ENCODE results near the gene CACNB1.

CACNB1 gene

DNA sequence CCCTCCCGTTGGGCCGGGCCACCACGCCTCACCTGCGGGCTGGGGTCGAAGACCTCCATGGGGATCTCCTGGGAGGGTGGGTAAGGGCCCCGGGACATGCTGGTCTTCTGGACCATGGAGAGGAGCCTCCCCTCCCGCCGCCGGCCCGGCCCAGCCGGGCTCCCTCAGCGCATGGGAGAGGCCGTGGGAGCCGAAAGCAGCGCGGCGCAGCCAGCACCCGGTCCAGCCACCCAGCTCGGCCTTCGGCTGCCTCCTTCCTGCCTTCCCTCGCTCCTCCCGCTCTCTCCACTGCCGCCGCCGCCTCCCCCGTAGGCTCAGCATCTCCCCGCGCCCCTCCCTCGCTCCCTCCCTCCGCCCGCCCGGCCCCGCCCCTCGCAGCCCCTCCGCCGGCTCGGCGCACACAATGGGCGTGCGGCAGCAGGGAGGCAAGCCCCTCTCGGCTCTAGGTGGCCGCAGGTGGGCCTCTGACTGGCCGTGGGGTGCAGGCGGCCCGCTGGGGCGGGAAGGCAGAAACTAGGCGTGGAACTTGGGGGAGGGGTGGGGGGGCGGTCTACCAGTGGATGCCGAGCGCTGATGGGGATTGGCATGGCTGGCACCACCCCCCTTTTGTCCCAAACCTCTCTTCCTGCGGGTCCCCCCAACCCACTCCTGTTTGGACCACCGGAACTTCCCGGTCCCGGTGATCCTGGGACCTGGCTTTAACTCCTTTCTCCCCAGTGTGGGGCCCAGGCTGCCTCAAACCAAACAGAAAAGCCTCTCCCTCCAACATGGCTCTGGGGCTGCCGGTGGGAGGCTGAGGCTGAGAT is at the start of gene CACNB1 (continued):
- TF ChIP-seq, protein P1, sequence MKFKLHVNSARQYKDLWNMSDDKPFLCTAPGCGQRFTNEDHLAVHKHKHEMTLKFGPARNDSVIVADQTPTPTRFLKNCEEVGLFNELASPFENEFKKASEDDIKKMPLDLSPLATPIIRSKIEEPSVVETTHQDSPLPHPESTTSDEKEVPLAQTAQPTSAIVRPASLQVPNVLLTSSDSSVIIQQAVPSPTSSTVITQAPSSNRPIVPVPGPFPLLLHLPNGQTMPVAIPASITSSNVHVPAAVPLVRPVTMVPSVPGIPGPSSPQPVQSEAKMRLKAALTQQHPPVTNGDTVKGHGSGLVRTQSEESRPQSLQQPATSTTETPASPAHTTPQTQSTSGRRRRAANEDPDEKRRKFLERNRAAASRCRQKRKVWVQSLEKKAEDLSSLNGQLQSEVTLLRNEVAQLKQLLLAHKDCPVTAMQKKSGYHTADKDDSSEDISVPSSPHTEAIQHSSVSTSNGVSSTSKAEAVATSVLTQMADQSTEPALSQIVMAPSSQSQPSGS (tag by site-specific recombination; IDR thresholded peaks at IDR 0.05; ENCODE audit: low read depth), result no peak
- no peak for TF ChIP-seq ZNF776 (tag by site-specific recombination; IDR thresholded peaks at IDR 0.05; ENCODE audit: borderline replicate concordance)
- TF ChIP-seq, protein P2, sequence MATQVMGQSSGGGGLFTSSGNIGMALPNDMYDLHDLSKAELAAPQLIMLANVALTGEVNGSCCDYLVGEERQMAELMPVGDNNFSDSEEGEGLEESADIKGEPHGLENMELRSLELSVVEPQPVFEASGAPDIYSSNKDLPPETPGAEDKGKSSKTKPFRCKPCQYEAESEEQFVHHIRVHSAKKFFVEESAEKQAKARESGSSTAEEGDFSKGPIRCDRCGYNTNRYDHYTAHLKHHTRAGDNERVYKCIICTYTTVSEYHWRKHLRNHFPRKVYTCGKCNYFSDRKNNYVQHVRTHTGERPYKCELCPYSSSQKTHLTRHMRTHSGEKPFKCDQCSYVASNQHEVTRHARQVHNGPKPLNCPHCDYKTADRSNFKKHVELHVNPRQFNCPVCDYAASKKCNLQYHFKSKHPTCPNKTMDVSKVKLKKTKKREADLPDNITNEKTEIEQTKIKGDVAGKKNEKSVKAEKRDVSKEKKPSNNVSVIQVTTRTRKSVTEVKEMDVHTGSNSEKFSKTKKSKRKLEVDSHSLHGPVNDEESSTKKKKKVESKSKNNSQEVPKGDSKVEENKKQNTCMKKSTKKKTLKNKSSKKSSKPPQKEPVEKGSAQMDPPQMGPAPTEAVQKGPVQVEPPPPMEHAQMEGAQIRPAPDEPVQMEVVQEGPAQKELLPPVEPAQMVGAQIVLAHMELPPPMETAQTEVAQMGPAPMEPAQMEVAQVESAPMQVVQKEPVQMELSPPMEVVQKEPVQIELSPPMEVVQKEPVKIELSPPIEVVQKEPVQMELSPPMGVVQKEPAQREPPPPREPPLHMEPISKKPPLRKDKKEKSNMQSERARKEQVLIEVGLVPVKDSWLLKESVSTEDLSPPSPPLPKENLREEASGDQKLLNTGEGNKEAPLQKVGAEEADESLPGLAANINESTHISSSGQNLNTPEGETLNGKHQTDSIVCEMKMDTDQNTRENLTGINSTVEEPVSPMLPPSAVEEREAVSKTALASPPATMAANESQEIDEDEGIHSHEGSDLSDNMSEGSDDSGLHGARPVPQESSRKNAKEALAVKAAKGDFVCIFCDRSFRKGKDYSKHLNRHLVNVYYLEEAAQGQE (tag by site-specific recombination; IDR thresholded peaks at IDR 0.05), result no peak
- no peak for TF ChIP-seq ZNF155 (tag by site-specific recombination; IDR thresholded peaks at IDR 0.05)
- no peak for TF ChIP-seq ZFP37 (tag by site-specific recombination; IDR thresholded peaks at IDR 0.05)
- 0 out of 2 replicates have a peak, but pooled peaks have one; percentile 37 for TF ChIP-seq YY2 (tag by site-specific recombination; IDR thresholded peaks at IDR 0.05)
- no peak for TF ChIP-seq ZNF157 (tag by site-specific recombination; IDR thresholded peaks at IDR 0.05)
- TF ChIP-seq ZNF76 (tag by site-specific recombination; IDR thresholded peaks at IDR 0.05; ENCODE audit: borderline replicate concordance, low read depth), result no peak
- TF ChIP-seq, protein P3, sequence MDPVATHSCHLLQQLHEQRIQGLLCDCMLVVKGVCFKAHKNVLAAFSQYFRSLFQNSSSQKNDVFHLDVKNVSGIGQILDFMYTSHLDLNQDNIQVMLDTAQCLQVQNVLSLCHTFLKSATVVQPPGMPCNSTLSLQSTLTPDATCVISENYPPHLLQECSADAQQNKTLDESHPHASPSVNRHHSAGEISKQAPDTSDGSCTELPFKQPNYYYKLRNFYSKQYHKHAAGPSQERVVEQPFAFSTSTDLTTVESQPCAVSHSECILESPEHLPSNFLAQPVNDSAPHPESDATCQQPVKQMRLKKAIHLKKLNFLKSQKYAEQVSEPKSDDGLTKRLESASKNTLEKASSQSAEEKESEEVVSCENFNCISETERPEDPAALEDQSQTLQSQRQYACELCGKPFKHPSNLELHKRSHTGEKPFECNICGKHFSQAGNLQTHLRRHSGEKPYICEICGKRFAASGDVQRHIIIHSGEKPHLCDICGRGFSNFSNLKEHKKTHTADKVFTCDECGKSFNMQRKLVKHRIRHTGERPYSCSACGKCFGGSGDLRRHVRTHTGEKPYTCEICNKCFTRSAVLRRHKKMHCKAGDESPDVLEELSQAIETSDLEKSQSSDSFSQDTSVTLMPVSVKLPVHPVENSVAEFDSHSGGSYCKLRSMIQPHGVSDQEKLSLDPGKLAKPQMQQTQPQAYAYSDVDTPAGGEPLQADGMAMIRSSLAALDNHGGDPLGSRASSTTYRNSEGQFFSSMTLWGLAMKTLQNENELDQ (tag by site-specific recombination; IDR thresholded peaks at IDR 0.05; ENCODE audit: low read depth), result no peak
- TF ChIP-seq EGR2 (tag by site-specific recombination; IDR thresholded peaks at IDR 0.05; ENCODE audit: low read depth), result peak; percentile 29; the same call in 1 of the 2 replicates
- TF ChIP-seq, protein P4, sequence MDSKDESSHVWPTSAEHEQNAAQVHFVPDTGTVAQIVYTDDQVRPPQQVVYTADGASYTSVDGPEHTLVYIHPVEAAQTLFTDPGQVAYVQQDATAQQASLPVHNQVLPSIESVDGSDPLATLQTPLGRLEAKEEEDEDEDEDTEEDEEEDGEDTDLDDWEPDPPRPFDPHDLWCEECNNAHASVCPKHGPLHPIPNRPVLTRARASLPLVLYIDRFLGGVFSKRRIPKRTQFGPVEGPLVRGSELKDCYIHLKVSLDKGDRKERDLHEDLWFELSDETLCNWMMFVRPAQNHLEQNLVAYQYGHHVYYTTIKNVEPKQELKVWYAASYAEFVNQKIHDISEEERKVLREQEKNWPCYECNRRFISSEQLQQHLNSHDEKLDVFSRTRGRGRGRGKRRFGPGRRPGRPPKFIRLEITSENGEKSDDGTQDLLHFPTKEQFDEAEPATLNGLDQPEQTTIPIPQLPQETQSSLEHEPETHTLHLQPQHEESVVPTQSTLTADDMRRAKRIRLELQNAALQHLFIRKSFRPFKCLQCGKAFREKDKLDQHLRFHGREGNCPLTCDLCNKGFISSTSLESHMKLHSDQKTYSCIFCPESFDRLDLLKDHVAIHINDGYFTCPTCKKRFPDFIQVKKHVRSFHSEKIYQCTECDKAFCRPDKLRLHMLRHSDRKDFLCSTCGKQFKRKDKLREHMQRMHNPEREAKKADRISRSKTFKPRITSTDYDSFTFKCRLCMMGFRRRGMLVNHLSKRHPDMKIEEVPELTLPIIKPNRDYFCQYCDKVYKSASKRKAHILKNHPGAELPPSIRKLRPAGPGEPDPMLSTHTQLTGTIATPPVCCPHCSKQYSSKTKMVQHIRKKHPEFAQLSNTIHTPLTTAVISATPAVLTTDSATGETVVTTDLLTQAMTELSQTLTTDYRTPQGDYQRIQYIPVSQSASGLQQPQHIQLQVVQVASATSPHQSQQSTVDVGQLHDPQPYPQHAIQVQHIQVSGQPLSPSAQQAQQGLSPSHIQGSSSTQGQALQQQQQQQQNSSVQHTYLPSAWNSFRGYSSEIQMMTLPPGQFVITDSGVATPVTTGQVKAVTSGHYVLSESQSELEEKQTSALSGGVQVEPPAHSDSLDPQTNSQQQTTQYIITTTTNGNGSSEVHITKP (tag by site-specific recombination; IDR thresholded peaks at IDR 0.05), result peak; percentile 55; the same call in 1 of the 2 replicates
- peak; percentile 41; the same call in 1 of the 2 replicates for TF ChIP-seq ZNF335 (tag by site-specific recombination; conservative IDR thresholded peaks at IDR 0.05)
- no peak for TF ChIP-seq ZNF777 (tag by site-specific recombination; IDR thresholded peaks at IDR 0.05; ENCODE audit: borderline replicate concordance)
- TF ChIP-seq, protein P5, sequence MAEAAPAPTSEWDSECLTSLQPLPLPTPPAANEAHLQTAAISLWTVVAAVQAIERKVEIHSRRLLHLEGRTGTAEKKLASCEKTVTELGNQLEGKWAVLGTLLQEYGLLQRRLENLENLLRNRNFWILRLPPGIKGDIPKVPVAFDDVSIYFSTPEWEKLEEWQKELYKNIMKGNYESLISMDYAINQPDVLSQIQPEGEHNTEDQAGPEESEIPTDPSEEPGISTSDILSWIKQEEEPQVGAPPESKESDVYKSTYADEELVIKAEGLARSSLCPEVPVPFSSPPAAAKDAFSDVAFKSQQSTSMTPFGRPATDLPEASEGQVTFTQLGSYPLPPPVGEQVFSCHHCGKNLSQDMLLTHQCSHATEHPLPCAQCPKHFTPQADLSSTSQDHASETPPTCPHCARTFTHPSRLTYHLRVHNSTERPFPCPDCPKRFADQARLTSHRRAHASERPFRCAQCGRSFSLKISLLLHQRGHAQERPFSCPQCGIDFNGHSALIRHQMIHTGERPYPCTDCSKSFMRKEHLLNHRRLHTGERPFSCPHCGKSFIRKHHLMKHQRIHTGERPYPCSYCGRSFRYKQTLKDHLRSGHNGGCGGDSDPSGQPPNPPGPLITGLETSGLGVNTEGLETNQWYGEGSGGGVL (tag by site-specific recombination; IDR thresholded peaks at IDR 0.05), result peak; percentile 87
- TF ChIP-seq ZNF596 (tag by site-specific recombination; IDR thresholded peaks at IDR 0.05), result 0 out of 2 replicates have a peak, but pooled peaks have one; percentile 40
- TF ChIP-seq, protein P6, sequence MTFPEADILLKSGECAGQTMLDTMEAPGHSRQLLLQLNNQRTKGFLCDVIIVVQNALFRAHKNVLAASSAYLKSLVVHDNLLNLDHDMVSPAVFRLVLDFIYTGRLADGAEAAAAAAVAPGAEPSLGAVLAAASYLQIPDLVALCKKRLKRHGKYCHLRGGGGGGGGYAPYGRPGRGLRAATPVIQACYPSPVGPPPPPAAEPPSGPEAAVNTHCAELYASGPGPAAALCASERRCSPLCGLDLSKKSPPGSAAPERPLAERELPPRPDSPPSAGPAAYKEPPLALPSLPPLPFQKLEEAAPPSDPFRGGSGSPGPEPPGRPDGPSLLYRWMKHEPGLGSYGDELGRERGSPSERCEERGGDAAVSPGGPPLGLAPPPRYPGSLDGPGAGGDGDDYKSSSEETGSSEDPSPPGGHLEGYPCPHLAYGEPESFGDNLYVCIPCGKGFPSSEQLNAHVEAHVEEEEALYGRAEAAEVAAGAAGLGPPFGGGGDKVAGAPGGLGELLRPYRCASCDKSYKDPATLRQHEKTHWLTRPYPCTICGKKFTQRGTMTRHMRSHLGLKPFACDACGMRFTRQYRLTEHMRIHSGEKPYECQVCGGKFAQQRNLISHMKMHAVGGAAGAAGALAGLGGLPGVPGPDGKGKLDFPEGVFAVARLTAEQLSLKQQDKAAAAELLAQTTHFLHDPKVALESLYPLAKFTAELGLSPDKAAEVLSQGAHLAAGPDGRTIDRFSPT (tag by site-specific recombination; IDR thresholded peaks at IDR 0.05), result 0 out of 2 replicates have a peak, but pooled peaks have one; percentile 37
- TF ChIP-seq ZNF560 (tag by site-specific recombination; IDR thresholded peaks at IDR 0.05; ENCODE audit: borderline replicate concordance), result no peak
- no peak for TF ChIP-seq REPIN1 (tag by site-specific recombination; IDR thresholded peaks at IDR 0.05; ENCODE audit: low read depth)
- TF ChIP-seq ZNF610 (tag by site-specific recombination; IDR thresholded peaks at IDR 0.05; ENCODE audit: borderline replicate concordance), result no peak
- no peak for TF ChIP-seq ZNF274 (IDR thresholded peaks at IDR 0.05; ENCODE audit: low read length)
- TF ChIP-seq ZNF274 (tag by site-specific recombination; IDR thresholded peaks at IDR 0.05; ENCODE audit: borderline replicate concordance), result no peak
- 0 out of 2 replicates have a peak, but pooled peaks have one; percentile 20 for TF ChIP-seq ZFP69B (tag by site-specific recombination; IDR thresholded peaks at IDR 0.05)

Measured in HEK293 (cell line).